Pons (tissue), 1 donor: Measurements from ENCODE around the gene STIP1.

Experiments
- DNase-seq: peaks from one replicate; pipeline ENCODE4 v3.0.0-alpha.2; 2016; ENCODE audit warnings: low spot score

The STIP1 gene

DNA sequence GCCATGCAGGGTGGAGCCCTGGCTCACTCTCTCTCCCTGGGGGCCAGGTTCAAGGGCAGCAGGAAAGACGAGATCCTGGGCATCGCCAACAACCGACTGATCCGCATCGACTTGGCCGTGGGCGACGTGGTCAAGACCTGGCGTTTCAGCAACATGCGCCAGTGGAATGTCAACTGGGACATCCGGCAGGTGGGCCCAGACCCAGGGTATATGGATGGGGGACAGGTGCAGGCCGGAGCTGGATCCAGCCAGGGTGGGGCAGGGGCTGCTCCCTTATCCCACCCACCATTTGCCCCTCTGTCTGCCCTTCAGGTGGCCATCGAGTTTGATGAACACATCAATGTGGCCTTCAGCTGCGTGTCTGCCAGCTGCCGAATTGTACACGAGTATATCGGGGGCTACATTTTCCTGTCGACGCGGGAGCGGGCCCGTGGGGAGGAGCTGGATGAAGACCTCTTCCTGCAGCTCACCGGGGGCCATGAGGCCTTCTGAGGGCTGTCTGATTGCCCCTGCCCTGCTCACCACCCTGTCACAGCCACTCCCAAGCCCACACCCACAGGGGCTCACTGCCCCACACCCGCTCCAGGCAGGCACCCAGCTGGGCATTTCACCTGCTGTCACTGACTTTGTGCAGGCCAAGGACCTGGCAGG lies 37.2 kb downstream of the STIP1 start:
- DNase-seq, result no peak

- no peak for DNase-seq
Observed at GRCh38 chr11:64224151-64224890, 38.4 kb downstream of the STIP1 start.

DNA sequence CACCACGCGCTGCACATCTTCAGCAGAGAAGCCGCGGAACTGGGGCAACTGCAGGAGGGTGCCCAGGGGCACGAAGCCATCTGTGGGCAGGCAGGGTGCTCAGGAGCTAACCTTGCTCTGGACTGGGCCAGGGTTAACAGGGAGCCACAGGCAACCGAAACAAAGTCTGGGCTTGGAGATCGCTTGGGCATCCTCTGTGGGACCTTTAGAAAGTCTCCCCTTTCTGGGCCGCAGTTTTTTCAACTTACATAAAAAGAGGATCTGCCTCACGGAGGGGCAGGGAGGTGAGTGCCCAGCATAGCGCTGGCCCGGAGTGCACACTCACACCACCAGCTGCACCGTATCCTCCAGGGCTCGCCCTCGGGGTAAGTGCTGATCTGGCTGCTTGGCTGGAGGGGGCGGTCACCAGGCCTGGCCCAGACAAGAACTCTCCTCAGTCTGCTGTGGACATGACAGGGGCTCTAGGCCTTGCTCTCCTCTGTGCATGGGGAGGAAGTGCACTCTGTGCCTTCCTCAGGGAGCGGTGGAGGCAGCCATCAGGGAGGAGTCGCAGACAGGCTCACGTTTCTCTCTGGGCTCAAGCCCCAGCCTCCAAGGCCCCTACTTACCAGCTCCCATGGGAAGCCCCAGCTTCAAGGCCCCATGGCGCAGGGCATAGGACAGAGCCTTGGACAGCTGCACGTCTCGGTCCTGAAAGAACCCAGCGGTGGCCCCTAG lies 39.1 kb downstream of the STIP1 start:
- DNase-seq, result no peak

DNA sequence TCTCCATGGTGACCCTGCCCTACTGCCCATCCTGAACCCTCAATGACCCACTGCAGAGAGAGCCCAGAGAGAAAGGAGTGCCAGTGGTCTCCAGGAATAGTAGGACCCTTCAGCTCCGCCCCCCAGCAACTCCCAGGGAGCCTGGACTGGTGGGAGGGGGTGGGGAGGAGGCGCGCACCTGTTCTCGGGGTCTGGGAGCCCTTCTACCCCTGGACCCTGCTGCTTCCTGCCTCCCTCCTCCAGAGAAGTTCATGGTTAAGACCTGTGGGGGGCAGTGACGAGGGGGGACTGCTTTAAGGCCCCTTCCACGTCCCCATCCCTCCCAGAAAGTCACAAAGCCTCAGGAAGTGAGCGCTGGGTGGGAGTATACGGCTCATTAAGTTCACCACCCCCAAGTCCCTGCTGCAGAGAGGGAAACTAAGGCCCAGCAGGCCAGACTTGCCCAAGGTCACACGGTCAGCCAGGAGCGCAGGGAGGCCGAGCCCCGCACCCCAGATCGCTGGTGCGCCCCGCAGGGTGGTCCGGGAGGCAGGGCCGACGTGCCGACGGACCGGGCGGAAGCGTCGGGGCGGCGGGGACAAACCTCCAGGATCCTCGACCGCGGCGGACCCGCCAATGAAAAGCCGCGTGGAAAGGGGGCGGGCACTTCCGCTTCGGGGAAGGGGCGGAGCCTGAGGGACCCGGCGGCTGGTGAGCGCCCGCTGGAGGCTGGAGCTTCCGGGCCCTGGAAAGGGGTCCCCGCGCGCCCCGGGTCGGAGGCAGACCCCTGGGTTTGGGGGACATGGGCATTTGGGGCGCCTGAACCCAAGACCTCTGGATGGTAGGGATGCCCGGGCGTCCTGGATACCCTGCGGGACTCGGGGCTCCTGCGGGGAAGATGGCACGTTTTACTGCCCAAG lies 39.9 kb downstream of the STIP1 start, which contains the start of the genes NUDT22 and TRPT1:
NUDT22 (plus strand) TSS at position 667 of the 899 bp plus-strand sequence. CDS start 379 bp downstream, outside the sequence.
TRPT1 (minus strand) TSS at position 579 of the 899 bp plus-strand sequence; CDS start at position 253, 326 bp downstream.
- peak; percentile 74 for DNase-seq

DNA sequence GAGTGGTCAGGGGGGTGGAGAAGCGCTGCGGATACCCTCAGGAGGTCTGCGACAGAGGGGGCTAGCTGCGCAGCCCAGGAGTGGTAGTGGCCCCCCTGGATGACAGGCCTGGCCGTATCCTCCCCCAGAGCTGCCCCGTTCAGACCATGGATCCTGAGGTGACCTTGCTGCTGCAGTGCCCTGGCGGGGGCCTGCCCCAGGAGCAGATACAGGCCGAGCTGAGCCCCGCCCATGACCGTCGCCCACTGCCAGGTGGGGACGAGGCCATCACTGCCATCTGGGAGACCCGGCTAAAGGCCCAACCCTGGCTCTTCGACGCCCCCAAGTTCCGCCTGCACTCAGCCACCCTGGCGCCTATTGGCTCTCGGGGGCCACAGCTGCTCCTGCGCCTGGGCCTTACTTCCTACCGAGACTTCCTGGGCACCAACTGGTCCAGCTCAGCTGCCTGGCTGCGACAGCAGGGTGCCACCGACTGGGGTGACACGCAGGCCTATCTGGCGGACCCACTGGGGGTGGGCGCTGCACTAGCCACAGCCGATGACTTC lies 40.6 kb downstream of the STIP1 start:
- DNase-seq, result no peak

DNA sequence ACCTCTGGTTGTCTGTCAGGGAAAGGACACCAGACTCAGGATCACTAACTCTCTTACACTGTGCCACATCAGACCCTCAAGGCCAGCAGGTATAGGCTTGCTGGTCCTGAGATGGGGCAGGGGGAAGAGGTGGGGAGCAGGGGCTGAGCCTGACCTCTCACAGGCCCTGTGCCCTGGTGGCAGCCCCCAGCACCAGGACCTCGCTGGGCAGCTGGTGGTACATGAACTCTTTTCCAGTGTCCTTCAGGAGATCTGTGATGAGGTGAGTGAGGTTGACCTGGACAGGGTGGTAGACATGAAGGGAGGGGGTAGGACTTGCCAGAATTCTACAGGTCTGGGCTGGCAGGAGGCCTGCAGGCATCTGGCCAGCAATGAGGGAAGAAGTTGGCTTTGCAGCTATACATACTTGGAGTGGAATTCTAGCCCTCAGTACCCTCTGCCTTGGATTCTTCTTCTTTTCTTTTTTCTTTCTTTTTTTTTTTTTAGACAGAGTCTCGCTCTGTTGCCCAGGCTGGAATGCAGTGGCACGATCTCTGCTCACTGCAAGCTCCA lies 41.5 kb downstream of the STIP1 start:
- no peak for DNase-seq

DNA sequence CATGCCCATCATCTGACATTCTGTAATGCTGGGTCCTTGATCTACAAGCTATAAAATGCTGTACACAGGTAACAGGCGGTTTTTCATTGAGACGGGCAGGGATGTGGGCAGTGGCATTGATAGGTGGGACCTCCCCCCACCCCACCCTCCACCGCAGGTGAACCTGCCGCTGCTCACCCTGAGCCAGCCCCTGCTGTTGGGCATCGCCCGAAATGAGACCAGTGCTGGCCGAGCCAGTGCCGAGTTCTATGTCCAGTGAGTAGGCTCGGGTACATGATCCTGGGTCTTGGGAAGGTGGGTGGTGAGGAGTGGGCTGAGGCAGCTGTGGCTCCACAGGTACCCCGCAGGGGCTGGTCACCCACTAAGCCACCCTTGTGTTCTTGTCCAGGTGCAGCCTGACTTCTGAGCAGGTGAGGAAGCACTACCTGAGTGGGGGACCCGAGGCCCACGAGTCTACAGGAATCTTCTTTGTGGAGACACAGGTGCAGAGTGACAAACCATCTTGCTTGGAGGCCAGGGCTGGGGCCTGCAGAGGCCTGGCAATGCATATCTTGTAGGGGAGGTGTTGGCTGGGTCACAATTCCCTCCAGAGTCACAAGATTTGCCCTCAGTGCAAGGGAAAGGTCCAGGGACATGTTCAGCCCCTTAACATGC lies 43.2 kb downstream of the STIP1 start:
- no peak for DNase-seq

- DNase-seq, result peak; percentile 4
Observed at GRCh38 chr11:64229744-64230170, 43.8 kb downstream of the STIP1 start.

DNA sequence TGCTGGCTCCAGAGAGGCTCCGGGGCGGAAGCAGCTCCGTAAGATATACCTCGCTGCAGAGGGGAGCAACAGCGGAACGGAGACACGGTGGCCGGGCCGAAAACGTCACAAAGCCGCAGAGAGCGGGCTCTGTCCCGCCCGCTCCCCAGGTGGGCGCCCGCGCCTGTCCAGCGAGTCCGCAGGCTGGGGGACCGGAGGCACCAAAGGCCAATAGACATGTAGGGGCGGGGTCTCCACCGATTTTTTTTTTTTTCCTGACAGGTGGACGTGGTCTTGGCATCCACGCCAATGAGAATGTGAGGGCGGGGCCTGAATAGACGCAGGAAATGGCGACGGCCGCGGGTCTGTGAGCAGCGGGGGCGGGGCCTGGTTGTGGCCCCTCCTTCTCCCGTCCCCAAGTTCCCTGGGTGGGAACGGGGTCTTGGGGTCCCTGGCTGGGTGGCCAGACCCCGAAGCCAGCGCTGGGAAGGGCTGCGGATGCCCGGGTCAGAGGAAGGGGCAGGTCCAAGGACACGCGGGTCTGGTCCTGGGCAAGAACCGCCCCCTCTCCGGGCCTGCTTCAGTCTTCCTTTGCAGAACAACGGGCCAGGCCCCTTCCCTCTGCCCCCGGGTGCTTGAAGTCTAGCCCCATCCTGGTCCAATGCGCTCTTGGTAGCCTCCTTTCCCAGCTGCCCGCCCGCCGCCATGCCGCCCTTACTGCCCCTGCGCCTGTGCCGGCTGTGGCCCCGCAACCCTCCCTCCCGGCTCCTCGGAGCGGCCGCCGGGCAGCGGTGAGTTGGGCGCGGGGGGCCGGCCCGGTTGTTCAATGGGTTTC lies 44.4 kb downstream of the STIP1 start, which contains the start of gene DNAJC4:
DNAJC4 (plus strand) TSS at position 378 of the 814 bp plus-strand sequence; CDS start at position 685, 307 bp downstream.
- DNase-seq, result peak; percentile 92

- peak; percentile 30 for DNase-seq
Observed at GRCh38 chr11:64230985-64231365, 45.0 kb downstream of the STIP1 start.

- DNase-seq, result no peak
Observed at GRCh38 chr11:64231546-64231945, 45.6 kb downstream of the STIP1 start.

- no peak for DNase-seq
Observed at GRCh38 chr11:64232182-64232966, 46.4 kb downstream of the STIP1 start.

DNA sequence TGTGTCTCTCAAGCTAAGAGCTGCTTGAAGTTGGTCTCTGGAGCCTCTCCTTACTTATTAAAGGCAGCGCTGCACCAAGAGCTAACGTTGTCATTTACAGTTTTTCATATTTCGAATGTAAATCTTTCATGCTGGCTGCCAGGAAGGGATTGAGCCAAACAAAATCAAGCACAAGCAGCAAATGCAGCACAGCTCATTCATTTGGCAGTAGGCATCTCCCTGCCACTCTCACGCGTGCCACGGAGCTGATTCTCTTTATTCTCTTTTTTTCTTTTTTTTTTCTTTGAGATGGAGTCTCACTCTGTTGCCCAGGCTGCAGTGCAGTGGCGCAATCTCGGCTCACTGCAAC lies 47.0 kb downstream of the STIP1 start:
- DNase-seq, result no peak

GRCh38 chr11:64233913-64234586 lies 48.1 kb downstream of the STIP1 start, which contains the start of gene VEGFB:
Gene VEGFB (plus strand): TSS chr11:64234584. CDS start chr11:64234834, 250 bp downstream.
- DNase-seq, result no peak

DNA sequence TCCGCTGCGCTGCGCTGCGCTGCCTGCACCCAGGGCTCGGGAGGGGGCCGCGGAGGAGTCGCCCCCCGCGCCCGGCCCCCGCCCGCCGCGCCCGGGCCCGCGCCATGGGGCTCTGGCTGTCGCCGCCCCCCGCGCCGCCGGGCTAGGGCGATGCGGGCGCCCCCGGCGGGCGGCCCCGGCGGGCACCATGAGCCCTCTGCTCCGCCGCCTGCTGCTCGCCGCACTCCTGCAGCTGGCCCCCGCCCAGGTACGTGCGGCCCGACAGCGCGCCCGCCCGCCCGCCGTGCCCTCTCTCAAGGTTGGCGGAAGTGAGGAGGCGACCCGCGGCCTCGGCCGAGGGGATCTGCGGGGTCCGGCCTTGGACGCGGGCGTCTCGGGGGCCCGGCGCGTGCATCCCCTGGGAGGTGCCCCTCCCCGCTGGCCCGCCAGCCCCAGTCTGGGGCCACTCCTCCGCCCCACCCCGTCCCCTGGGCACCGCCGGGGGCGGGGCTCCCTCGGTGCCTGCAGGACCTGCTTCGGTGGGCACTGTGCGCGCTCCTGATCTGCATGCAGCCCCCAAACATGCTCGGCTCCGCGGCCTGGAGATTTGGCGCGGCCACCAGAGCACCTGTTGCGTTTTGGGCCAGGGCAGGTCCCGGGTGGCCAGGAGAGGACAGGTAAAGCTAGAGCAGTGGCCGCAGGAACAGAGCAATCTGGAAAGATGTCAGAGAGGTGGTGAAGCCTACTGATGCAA lies 48.8 kb downstream of the STIP1 start:
- DNase-seq, result no peak

GRCh38 chr11:64235437-64236161 lies 49.6 kb downstream of the STIP1 start:
- no peak for DNase-seq

DNA sequence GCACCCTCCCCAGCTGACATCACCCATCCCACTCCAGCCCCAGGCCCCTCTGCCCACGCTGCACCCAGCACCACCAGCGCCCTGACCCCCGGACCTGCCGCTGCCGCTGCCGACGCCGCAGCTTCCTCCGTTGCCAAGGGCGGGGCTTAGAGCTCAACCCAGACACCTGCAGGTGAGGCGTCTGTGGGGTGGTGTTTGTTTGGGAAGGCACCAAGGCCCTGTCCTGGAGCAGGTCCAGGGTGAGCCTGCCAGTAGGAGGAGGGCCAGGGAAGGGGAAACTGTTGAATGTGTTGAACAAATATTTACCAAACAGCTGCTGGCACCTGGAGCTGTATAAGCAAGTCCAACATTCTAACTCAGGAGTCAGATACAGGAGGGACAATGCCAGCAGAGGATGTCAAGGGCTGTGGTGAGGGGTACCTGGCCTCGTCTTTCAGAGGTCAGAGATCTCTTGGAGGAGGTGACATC lies 51.5 kb downstream of the STIP1 start:
- no peak for DNase-seq
